PC-9 (cell line): ENCODE measurements around the gene SDR42E1. TPM values are rescaled to one million over a fixed set of nuclear protein-coding genes. Genes with fewer than 3 reads are reported as not detected.
A peak's percentile ranks its signal among the peaks of the same experiment; 100 is the strongest.

Experiments
- BruUV-seq: library from RNA; stranded (reverse); fragments of 400-500 nt; replicated peaks from 2 replicates; lab custom pipeline; 2021; lab: Mats Ljungman, UMichigan
- CTCF ChIA-PET: fragments of 300-600 bp; sonication (Branson Sonifier 250); formaldehyde crosslinking; loops from one replicate; lab custom pipeline; 2022; ENCODE audit warnings: antibody characterized with exemption; lab: Charles Lee
- POLR2A ChIA-PET: fragments of 300-600 bp; sonication (Branson Sonifier 250); formaldehyde crosslinking; loops from one replicate; lab custom pipeline; 2022; ENCODE audit warnings: antibody characterized with exemption; ENCODE audit not compliant: unreplicated experiment; lab: Charles Lee
- DNase-seq, 2 experiments: peaks; one replicate each; pipeline versions ENCODE4 v3.0.0 to v3.0.0-alpha.2; 2015 to 2022; ENCODE audit warnings: mixed read lengths in 1 of 2
- H2AFZ ChIP-seq: fragments of 200-600 bp; sonication (generic); 2 replicates; pipeline ENCODE4 v1.8.1; 2017; ENCODE audit warnings: antibody characterized with exemption
- H3F3A ChIP-seq: fragments of 200-600 bp; sonication (generic); 2 replicates; pipeline ENCODE4 v1.8.1; 2017; ENCODE audit warnings: antibody characterized with exemption, mild to moderate bottlenecking, low read depth; ENCODE audit not compliant: insufficient read depth
- H3K27ac ChIP-seq: fragments of 200-600 bp; sonication (generic); 2 replicates; pipeline ENCODE4 v1.6.1; 2016; ENCODE audit warnings: mixed run types
- H3K27me3 ChIP-seq: fragments of 200-600 bp; sonication (generic); 2 replicates; pipeline ENCODE4 v1.6.1; 2016; ENCODE audit warnings: low read depth, mixed run types; ENCODE audit not compliant: insufficient read depth
- H3K36me3 ChIP-seq: fragments of 200-600 bp; sonication (generic); 2 replicates; pipeline ENCODE4 v1.6.1; 2016; ENCODE audit warnings: low read depth, mixed run types
- H3K4me1 ChIP-seq: fragments of 200-600 bp; sonication (generic); replicated peaks from 2 replicates; pipeline ENCODE4 v1.6.1; 2016; ENCODE audit warnings: mixed run types; ENCODE audit not compliant: insufficient read depth
- H3K4me2 ChIP-seq: fragments of 200-600 bp; sonication (generic); 2 replicates; pipeline ENCODE4 v1.6.1; 2017; ENCODE audit warnings: mixed run types
- H3K4me3 ChIP-seq: fragments of 200-600 bp; sonication (generic); 2 replicates; pipeline ENCODE4 v1.6.1; 2016; ENCODE audit warnings: mixed run types
- H3K79me2 ChIP-seq: fragments of 200-600 bp; sonication (generic); 2 replicates; pipeline ENCODE4 v1.6.1; 2017; ENCODE audit warnings: low read depth, mixed run types
- H3K9me2 ChIP-seq: fragments of 200-600 bp; sonication (generic); 2 replicates; pipeline ENCODE4 v1.8.1; 2017; ENCODE audit warnings: mild to moderate bottlenecking; ENCODE audit not compliant: insufficient read depth
- H3K9me3 ChIP-seq: fragments of 200-600 bp; sonication (generic); 2 replicates; pipeline ENCODE4 v1.8.1; 2016; ENCODE audit warnings: low read depth; ENCODE audit not compliant: insufficient read depth
- H4K20me1 ChIP-seq: fragments of 200-600 bp; sonication (generic); 2 replicates; pipeline ENCODE4 v1.8.1; 2017; ENCODE audit not compliant: insufficient read depth
- CTCF ChIP-seq: fragments of 200-600 bp; sonication (generic); conservative IDR thresholded peaks from 2 replicates; pipeline ENCODE4 v1.6.1; 2017; ENCODE audit warnings: mixed run types, antibody characterized with exemption, mild to moderate bottlenecking, moderate library complexity
- EZH2 ChIP-seq: fragments of 200-600 bp; sonication (generic); IDR thresholded peaks from 2 replicates; pipeline ENCODE4 v1.8.0; 2017; ENCODE audit warnings: antibody characterized with exemption, low read depth
- intact Hi-C: fragments of 100-400 bp; cut with micrococcal nuclease; formaldehyde crosslinking; loops from one replicate; pipeline ENCODE4 v1.10.0; 2022; ENCODE audit not compliant: unreplicated experiment
- total RNA-seq: library from RNA; stranded (reverse); gene quantifications from 2 replicates; pipeline ENCODE4 v1.2.3, GENCODE V29; 2021

SDR42E1 gene
- total RNA-seq, 1 experiment from 2014 or later: 11.6 TPM

GRCh38 chr16:81994485-81994884, 16.8 kb downstream of the SDR42E1 start:
- POLR2A ChIA-PET: no interaction called here
- H3K27ac ChIP-seq: no peak overlapping the region
- no TSS peak for BruUV-seq
- no peak overlapping the region for H2AFZ ChIP-seq
- no peak overlapping the region for H3K4me2 ChIP-seq
- H3K79me2 ChIP-seq: no peaks in the 10 kb centered on the region
- no peaks in the 10 kb centered on the region for H3K9me2 ChIP-seq
- TF ChIP-seq EZH2: no peak
- peak; percentile 46; the same call in 1 of the 2 replicates for TF ChIP-seq CTCF
- peaks cover 13% of the 10 kb centered on the region for H3K4me1 ChIP-seq
- no peaks in the 10 kb centered on the region for H3K27me3 ChIP-seq
- CTCF ChIA-PET: no interaction called here
- no peaks in the 10 kb centered on the region for H4K20me1 ChIP-seq
- H3K9me3 ChIP-seq: 0 out of 2 replicates have a peak, but pooled peaks cover 4% of the 10 kb centered on the region
- no peak overlapping the region for H3K4me3 ChIP-seq
- H3K36me3 ChIP-seq: no peaks in the 10 kb centered on the region
- intact Hi-C loops: no loop called here
- DNase-seq: no peak
- H3F3A ChIP-seq: peaks cover 9% of the 10 kb centered on the region; the same call in 1 of the 2 replicates

- no peak for DNase-seq
- Histone ChIP-seq H3K9me2 (no peaks in the 10 kb centered on the region), H2AFZ (no peak overlapping the region), H3K27me3 (no peaks in the 10 kb centered on the region), H4K20me1 (no peaks in the 10 kb centered on the region), H3K4me2 (no peak overlapping the region), H3K4me1 (peaks cover 20% of the 10 kb centered on the region), H3K9me3 (0 out of 2 replicates have a peak, but pooled peaks cover 4% of the 10 kb centered on the region), H3F3A (peaks cover 12% of the 10 kb centered on the region), H3K27ac (no peak overlapping the region), H3K36me3 (no peaks in the 10 kb centered on the region), H3K79me2 (no peaks in the 10 kb centered on the region), H3K4me3 (no peak overlapping the region)
- no TSS peak for BruUV-seq
- ChIA-PET CTCF (no interaction called here), POLR2A (no interaction called here)
- no peak for TF ChIP-seq EZH2
- no peak for TF ChIP-seq CTCF
- intact Hi-C loops: no loop called here
Measured at GRCh38 chr16:81992859-81993258, 18.4 kb downstream of the SDR42E1 start.

- no peak overlapping the region for H2AFZ ChIP-seq
- no peaks in the 10 kb centered on the region for H3K9me2 ChIP-seq
- H3K36me3 ChIP-seq: no peaks in the 10 kb centered on the region
- peaks cover 7% of the 10 kb centered on the region; the same call in 1 of the 2 replicates for H3F3A ChIP-seq
- H3K4me2 ChIP-seq: peak overlapping the region; percentile 59
- no peak for TF ChIP-seq EZH2
- no peak for TF ChIP-seq CTCF
- H3K27ac ChIP-seq: peak overlapping the region; percentile 31
- H3K79me2 ChIP-seq: no peaks in the 10 kb centered on the region
- H3K4me1 ChIP-seq: peaks cover 21% of the 10 kb centered on the region
- no peak overlapping the region for H3K4me3 ChIP-seq
- intact Hi-C loops: no loop called here
- H3K27me3 ChIP-seq: no peaks in the 10 kb centered on the region
- no TSS peak for BruUV-seq
- no peaks in the 10 kb centered on the region for H3K9me3 ChIP-seq
- no peaks in the 10 kb centered on the region for H4K20me1 ChIP-seq
- CTCF ChIA-PET: interaction anchor here (0.9 kb wide), 1 partner anchor 9 kb away, joined by 3 read pairs; no protein-coding TSS in a partner anchor
- POLR2A ChIA-PET: interaction anchor here (0.6 kb wide), 1 partner anchor 255 kb away, joined by 3 read pairs; no protein-coding TSS in a partner anchor
- peak; percentile 60 to 82 for DNase-seq
Measured at GRCh38 chr16:81987706-81988105, 23.6 kb downstream of the SDR42E1 start.
